ENCODE data around the gene TEDC1.

Gene TEDC1

DNA sequence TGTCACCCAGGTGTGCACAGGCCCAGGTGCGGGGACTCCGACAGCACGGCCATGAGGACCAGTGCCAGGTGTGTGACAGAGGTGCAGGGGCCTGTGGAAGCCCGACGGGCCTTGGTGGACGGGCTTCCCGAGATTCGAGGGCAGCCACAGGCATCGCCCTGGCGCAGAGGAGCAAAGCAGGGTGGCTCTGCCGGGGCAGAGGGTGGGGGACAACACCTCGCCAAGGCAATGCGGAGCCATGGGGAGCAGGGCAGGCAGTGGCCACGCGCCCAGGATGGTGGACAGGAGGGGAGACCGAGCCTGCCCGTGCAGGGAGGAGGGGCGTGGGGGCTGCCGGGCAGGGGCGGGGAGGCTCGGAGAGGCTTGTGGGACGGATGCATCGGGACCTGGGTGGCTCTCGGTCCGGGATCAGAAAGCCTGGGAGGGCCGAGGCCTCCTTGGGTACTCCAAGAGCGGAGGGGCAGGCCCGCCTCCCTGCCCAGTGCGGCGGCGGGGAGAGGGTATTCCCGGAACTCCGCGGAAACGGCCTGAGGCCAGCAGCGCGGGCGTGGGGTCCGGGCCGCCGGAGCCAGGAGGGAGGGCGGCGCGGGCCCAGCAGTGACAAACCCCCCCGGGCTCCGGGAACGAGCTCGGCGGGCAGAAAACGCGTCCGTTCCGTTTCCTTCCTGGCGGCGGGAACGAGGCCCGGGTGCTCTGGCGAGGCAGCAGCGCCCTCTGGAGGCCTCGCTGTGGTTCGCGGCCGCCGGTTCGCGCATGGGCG lies 37.0 kb downstream of the TEDC1 start (continued):
- TF ChIP-seq, protein P1, sequence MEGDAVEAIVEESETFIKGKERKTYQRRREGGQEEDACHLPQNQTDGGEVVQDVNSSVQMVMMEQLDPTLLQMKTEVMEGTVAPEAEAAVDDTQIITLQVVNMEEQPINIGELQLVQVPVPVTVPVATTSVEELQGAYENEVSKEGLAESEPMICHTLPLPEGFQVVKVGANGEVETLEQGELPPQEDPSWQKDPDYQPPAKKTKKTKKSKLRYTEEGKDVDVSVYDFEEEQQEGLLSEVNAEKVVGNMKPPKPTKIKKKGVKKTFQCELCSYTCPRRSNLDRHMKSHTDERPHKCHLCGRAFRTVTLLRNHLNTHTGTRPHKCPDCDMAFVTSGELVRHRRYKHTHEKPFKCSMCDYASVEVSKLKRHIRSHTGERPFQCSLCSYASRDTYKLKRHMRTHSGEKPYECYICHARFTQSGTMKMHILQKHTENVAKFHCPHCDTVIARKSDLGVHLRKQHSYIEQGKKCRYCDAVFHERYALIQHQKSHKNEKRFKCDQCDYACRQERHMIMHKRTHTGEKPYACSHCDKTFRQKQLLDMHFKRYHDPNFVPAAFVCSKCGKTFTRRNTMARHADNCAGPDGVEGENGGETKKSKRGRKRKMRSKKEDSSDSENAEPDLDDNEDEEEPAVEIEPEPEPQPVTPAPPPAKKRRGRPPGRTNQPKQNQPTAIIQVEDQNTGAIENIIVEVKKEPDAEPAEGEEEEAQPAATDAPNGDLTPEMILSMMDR (tag by site-specific recombination; IDR thresholded peaks at IDR 0.05): peak; percentile 92
- peak; percentile 83 for TF ChIP-seq GLIS1 (tag by site-specific recombination; IDR thresholded peaks at IDR 0.05)
- TF ChIP-seq ZNF211 (tag by site-specific recombination; IDR thresholded peaks at IDR 0.05; ENCODE audit: low read depth): no peak
- TF ChIP-seq AEBP2 (tag by site-specific recombination; IDR thresholded peaks at IDR 0.05; ENCODE audit: borderline replicate concordance): no peak
- TF ChIP-seq ZNF629 (tag by site-specific recombination; IDR thresholded peaks at IDR 0.05): peak; percentile 63
- TF ChIP-seq SP7 (tag by site-specific recombination; IDR thresholded peaks at IDR 0.05): peak; percentile 72; the same call in 1 of the 2 replicates
- TF ChIP-seq ZNF223 (tag by site-specific recombination; IDR thresholded peaks at IDR 0.05): no peak
- no peak for TF ChIP-seq ZNF785 (tag by site-specific recombination; IDR thresholded peaks at IDR 0.05)
- TF ChIP-seq, protein P2, sequence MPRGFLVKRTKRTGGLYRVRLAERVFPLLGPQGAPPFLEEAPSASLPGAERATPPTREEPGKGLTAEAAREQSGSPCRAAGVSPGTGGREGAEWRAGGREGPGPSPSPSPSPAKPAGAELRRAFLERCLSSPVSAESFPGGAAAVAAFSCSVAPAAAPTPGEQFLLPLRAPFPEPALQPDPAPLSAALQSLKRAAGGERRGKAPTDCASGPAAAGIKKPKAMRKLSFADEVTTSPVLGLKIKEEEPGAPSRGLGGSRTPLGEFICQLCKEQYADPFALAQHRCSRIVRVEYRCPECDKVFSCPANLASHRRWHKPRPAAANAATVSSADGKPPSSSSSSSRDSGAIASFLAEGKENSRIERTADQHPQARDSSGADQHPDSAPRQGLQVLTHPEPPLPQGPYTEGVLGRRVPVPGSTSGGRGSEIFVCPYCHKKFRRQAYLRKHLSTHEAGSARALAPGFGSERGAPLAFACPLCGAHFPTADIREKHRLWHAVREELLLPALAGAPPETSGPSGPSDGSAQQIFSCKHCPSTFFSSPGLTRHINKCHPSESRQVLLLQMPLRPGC (tag by site-specific recombination; IDR thresholded peaks at IDR 0.05): no peak; the same call in 1 of the 2 replicates
- no peak for TF ChIP-seq YY1 (tag by site-specific recombination; IDR thresholded peaks at IDR 0.05)
- TF ChIP-seq ZIC2 (tag by site-specific recombination; IDR thresholded peaks at IDR 0.05): peak; percentile 29; the same call in 1 of the 2 replicates
- TF ChIP-seq ZNF747 (tag by site-specific recombination; IDR thresholded peaks at IDR 0.05): no peak
- TF ChIP-seq ZNF777 (tag by site-specific recombination; IDR thresholded peaks at IDR 0.05; ENCODE audit: borderline replicate concordance): 0 out of 2 replicates have a peak, but pooled peaks have one; percentile 43
- no peak for TF ChIP-seq ZNF585B (tag by site-specific recombination; IDR thresholded peaks at IDR 0.05)
- no peak for TF ChIP-seq OVOL3 (tag by site-specific recombination; IDR thresholded peaks at IDR 0.05)
- peak; percentile 86 for TF ChIP-seq PATZ1 (tag by site-specific recombination; IDR thresholded peaks at IDR 0.05)
- TF ChIP-seq ZNF140 (tag by site-specific recombination; IDR thresholded peaks at IDR 0.05): no peak
- peak; percentile 43; the same call in 1 of the 2 replicates for TF ChIP-seq ZFP37 (tag by site-specific recombination; IDR thresholded peaks at IDR 0.05)
- 0 out of 2 replicates have a peak, but pooled peaks have one; percentile 15 for TF ChIP-seq REST (tag by site-specific recombination; IDR thresholded peaks at IDR 0.05)
- TF ChIP-seq ZNF596 (tag by site-specific recombination; IDR thresholded peaks at IDR 0.05): 0 out of 2 replicates have a peak, but pooled peaks have one; percentile 12
- TF ChIP-seq SP3 (tag by site-specific recombination; IDR thresholded peaks at IDR 0.05): peak; percentile 49
- no peak for TF ChIP-seq ZNF560 (tag by site-specific recombination; IDR thresholded peaks at IDR 0.05; ENCODE audit: borderline replicate concordance)
- peak; percentile 56 for TF ChIP-seq ZNF335 (tag by site-specific recombination; conservative IDR thresholded peaks at IDR 0.05)
- TF ChIP-seq ZFP69B (tag by site-specific recombination; IDR thresholded peaks at IDR 0.05): peak; percentile 70; the same call in 1 of the 2 replicates
- TF ChIP-seq ZNF24 (tag by site-specific recombination; IDR thresholded peaks at IDR 0.05): peak; percentile 55; the same call in 1 of the 2 replicates
- TF ChIP-seq ZNF138 (tag by site-specific recombination; IDR thresholded peaks at IDR 0.05; ENCODE audit: borderline replicate concordance): no peak
- no peak for TF ChIP-seq REPIN1 (tag by site-specific recombination; IDR thresholded peaks at IDR 0.05; ENCODE audit: low read depth)
- TF ChIP-seq ZNF391 (tag by site-specific recombination; IDR thresholded peaks at IDR 0.05; ENCODE audit: borderline replicate concordance, low read depth): no peak
